ENCODE data around the gene NUP85.
"Not testable (repeated sequence)": the region's sequence is repeated elsewhere in the genome, so short reads cannot be mapped to it uniquely, and the experiment has no call there.

Gene NUP85

DNA sequence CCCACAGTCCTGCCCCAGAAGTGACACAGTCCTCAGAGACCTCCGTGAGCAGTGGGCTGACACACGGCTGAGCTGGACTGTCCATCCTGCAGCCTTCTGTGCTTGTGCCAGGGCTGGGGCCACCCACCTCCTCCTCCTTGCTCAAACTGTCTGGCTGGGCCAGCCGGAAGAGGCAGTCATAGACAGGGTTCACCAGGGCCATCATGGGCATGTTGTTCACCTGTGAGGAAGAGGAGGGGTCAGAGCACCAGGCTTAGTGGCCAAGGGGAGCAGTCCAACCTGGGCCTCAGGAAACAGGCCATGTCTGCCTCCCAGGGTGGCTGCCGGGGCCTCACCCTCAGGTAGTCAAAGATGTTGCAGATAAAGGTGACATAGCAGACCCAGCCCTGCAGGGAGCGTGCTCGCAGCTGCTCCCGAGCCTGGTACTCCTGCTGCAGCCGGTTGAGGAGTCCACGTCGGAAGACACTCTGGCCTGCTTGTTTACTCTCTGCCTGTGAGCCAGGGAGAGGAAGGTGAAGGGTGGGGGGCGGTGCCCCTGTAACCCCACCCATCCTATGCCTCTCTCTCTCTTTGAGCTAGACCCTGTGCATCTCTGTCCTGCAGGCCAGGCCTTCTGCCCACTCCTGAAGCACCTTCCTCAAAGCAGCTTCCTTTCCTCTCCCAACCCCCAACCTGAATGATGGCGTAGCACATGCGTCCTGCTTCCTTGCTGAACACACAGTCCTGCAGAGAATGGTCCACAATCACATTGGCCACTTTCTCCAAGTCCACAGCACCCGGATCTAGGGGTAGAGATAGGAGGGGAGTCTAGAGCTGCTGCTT is 62.1 kb downstream of the NUP85 start:
- DNase-seq (ENCODE audit: low spot score), result no peak

DNA sequence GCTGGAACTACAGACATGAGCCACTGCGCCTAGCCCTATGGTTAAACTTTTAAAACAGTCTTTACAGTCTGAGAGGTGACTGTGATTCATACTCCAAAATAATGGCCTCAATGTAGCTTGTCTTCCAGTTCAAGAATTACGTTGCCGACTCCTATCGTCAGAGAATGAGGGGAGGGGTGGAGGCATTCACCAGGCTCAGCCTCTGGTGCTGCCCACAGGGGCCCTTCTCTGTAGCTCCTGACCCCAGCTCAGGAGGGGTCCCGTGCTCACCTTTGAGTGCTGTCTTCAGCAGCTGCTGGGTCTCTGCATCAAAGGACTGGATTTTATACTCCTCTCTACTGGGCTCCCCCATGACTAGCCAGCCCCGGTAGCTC is 64.4 kb downstream of the NUP85 start:
- no peak for DNase-seq (ENCODE audit: low spot score)

DNA sequence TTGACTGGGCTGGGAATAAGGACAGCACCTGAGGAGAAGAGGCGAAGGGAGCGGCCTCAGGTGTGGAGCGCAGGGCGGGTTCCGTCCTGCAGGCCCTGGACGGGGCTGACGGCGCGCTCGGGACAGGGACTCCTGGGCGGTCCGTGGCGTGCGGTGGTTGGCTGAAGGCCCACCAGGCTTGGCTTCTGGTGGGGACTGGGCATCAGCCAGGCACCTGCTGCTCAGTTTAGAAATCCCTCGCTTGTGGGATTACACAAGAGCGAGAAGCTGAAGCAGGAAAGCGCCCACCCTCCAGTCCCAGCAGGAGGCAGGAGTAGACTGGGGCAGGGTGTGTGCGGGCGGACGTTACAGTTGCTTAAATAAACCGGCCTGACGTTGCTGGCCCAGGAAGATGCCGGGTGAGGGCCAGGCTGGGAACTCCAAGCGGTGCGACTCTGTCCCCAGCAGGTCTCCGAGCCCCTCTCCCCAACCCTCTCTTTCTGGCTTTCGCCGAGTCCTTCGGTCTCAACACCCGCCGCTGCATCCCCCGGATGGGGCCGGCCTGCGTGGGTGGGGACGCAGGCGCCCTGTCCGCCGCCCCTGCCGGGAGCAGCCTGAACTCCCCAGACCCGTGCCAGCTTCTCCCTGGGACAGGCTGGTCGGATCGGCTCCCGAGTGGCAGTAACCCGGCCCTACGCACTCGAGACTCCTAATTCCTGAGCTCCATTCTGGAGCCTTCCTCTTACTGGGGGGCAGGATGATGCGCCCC is 64.9 kb downstream of the NUP85 start:
- peak; percentile 26 for DNase-seq (ENCODE audit: low spot score)

GRCh38 chr17:75270966-75271232 is 65.4 kb downstream of the NUP85 start, which contains the start of gene MIF4GD:
Gene MIF4GD, minus strand, starts transcription at chr17:75271231. Its CDS starts 1,036 bp downstream, at chr17:75270195.
- no peak for DNase-seq (ENCODE audit: low spot score)

DNA sequence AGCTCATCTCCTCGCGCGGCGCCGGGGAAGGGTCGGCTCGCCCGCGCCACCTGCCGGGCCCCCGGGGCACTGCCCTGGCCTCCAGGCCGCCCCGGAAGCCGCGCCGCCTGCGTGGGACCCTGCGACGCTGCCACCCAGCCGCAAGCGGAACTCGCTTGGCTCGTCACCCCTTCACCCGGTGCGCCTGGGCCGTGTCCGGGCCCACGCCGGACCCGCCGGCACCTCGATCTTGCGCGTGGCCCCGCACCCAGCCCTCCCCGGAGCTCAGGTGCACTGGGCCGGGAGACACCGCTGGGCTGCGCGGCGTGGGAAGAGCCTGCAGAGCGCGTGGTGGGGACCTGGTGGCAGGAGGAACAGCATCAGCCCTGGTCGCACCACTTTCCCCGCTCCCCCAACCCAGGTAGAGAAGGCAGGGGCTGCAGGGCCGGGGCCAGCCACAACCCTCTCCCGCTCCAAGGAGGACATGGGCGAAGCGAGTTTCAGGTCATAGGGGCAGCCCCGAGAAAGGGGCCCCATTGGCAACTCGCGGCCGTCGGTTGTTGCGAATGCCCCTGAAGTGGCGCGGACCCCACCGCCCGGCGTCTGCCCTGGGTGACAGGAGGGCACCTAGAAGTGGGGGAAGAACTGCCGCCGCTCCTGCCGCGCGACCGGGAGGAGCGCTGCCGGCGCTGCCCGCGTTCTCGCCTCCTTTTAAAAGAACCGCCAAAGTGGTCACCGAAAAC is 65.9 kb downstream of the NUP85 start:
- peak; percentile 82 for DNase-seq (ENCODE audit: low spot score)

- DNase-seq (ENCODE audit: low spot score), result no peak
These were observed 66.7 kb downstream of the NUP85 start for GRCh38 chr17:75271955-75272847.

DNA sequence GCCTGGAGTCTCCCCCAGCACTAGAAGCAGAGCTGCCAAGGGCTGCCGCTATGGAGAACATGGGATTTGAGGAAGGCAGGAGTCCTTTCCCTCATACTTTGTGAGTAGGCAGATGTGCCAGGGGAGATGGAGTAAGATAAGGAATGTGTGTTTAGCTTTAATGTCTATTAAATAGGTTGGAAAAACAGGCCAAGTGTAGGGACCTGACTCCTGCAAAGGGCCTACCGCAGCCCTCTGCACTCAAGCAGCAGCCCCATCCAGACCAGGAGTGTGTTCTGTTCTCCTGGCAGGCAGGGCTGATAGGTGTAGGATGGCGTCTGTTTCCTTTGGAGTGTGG is 67.3 kb downstream of the NUP85 start:
- DNase-seq (ENCODE audit: low spot score), result no peak

DNA sequence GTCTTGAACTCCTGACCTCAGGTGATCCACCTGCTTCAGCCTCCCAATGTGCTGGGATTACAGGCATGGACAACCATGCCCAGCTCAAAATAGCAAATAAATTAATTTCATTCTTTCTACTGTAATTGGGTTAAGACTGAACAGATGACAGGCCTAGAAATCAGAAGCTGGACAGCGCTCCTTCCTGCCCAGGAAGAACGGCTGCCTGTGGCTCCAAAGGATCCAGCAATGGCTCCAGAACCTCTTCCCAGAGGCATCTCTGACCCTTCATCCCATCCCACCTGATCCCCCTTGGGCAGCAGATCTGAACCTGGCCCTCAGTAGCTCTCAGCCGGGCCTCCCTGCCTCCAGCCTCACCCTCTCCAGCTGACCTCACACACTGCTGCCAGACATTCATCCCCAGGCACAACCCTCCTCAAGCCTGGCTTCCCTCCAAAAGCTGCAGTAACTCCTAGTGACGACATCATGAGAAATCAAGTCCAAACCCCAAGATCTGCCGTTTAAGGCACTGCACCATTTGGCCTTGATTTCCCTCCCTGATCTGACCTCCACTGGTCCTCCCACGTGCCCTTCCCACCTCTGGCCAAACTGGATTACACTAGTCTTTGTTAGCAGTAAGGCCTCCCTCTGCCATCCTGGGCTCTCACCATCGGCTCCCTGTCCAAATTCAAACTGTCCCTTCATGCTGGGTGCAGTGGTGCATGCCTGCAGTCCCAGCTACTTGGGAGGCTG is 68.7 kb downstream of the NUP85 start:
- no peak for DNase-seq (ENCODE audit: low spot score)

DNA sequence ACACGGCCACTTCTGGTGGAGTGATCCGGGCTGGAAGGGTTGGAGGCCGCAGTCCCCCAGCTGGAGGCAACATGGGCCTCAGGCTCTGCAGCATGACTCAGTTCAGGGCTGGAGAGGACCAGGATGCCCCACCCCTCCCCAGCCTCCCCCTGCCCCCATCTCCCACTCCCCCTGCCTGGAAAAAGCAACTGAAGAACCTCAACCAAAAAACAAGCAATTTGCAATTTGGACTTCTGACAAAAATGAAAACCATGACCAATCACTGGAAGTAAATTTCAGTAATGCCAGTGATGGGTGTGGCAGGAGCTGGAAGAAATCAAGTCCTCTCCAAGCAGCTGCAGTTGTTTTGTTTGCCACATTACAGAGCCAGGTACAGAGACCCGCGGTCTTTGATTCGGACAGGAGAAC is 72.2 kb downstream of the NUP85 start:
- DNase-seq (ENCODE audit: low spot score), result no peak

GRCh38 chr17:75280189-75280588 is 74.7 kb downstream of the NUP85 start:
- DNase-seq (ENCODE audit: low spot score), result not testable (repeated sequence)

GRCh38 chr17:75285123-75285522 is 79.6 kb downstream of the NUP85 start:
- DNase-seq (ENCODE audit: low spot score), result no peak
